Stimulated activated naive CD4-positive, alpha-beta T cell (primary cell): ENCODE measurements around the gene BEAN1.
"Not testable (repeated sequence)": the region's sequence is repeated elsewhere in the genome, so short reads cannot be mapped to it uniquely, and the experiment has no call there.

Experiments
- DNase-seq, 6 experiments: peaks; one replicate each; lab custom pipeline; 2025; lab: John Stamatoyannopoulos, UW

BEAN1 gene

GRCh38 chr16:66508914-66509496, 81.9 kb downstream of the BEAN1 start:
- no peak for DNase-seq

- no peak for DNase-seq
Measured at GRCh38 chr16:66509576-66509975, 82.5 kb downstream of the BEAN1 start.

GRCh38 chr16:66510298-66510697, 83.2 kb downstream of the BEAN1 start:
- no peak for DNase-seq

- no peak for DNase-seq
Measured at GRCh38 chr16:66510711-66511601, 83.9 kb downstream of the BEAN1 start.

- no peak for DNase-seq
Measured at GRCh38 chr16:66511602-66512271, 84.6 kb downstream of the BEAN1 start.

GRCh38 chr16:66512272-66513110, 85.4 kb downstream of the BEAN1 start:
- DNase-seq, result no peak

GRCh38 chr16:66513111-66513723, 86.1 kb downstream of the BEAN1 start:
- DNase-seq, result no peak

GRCh38 chr16:66514391-66514790, 87.3 kb downstream of the BEAN1 start:
- DNase-seq, result not testable (repeated sequence)

- not testable (repeated sequence) for DNase-seq
Measured at GRCh38 chr16:66514980-66515595, 88.0 kb downstream of the BEAN1 start.

GRCh38 chr16:66515596-66516508, 88.8 kb downstream of the BEAN1 start:
- DNase-seq, result no peak

- DNase-seq, result no peak
Measured at GRCh38 chr16:66516509-66516807, 89.4 kb downstream of the BEAN1 start.

- DNase-seq, result peak in 3 of 6 experiments; percentile 19 to 47 (median 34)
Measured at GRCh38 chr16:66516808-66517585, 89.9 kb downstream of the BEAN1 start.

- DNase-seq, result no peak
Measured at GRCh38 chr16:66517586-66518263, 90.6 kb downstream of the BEAN1 start.

- no peak for DNase-seq
Measured at GRCh38 chr16:66519482-66520373, 92.6 kb downstream of the BEAN1 start.

GRCh38 chr16:66520406-66521170, 93.5 kb downstream of the BEAN1 start:
- DNase-seq, result no peak

GRCh38 chr16:66521252-66521713, 94.2 kb downstream of the BEAN1 start:
- no peak for DNase-seq
